Suppressor macrophage treated with lipopolysaccharide for 1 hour (primary cell): Measurements from ENCODE around the gene RPL36A.

Experiments used
- DNase-seq, 3 donors: peaks; one replicate each; pipeline ENCODE4 v3.0.0-alpha.2; 2020 to 2022

Gene RPL36A

DNA sequence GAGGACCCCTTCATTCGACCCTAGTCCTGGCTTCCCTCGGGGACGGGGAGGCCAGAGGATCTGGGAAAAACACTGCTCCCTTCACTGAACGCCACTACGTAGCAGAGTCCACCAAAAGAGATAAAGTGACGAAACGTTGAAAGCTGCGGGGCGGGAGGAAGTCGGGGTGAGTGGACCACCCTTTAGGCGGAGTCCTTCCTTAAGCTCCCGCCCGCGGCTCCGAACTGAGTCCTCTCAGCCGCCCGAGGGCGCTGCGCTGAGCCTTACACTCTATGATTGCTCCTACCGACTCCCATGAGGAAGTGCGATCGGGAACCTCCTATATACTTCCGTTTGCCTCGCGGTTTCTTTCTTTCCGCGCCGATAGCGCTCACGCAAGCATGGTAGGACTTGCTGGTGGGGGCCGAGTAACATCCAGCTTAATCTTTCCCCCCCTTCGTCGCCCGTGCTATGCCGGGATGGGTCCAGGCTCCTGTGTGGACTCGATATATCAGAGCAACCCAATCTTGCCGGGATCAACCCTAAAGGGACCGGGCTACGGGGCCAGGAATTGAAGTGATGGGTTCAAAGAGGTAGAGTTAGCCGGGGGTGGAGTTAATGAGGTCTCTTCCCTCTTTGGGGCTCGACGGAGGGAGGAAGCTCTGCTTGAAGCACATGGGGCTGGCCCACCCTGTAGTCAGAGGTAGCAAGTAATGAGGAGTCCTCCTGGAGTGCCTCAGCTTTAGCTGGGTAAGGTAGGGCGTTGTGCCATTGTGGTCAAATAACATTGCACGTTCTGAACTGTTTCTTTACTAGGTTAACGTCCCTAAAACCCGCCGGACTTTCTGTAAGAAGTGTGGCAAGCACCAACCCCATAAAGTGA, at the start of gene RPL36A:
TSS of gene RPL36A (plus strand) at position 348 of the 862 bp plus-strand sequence. CDS start at position 381, 33 bp downstream.
- DNase-seq, result peak; percentile 92 to 94 (median 92)

DNA sequence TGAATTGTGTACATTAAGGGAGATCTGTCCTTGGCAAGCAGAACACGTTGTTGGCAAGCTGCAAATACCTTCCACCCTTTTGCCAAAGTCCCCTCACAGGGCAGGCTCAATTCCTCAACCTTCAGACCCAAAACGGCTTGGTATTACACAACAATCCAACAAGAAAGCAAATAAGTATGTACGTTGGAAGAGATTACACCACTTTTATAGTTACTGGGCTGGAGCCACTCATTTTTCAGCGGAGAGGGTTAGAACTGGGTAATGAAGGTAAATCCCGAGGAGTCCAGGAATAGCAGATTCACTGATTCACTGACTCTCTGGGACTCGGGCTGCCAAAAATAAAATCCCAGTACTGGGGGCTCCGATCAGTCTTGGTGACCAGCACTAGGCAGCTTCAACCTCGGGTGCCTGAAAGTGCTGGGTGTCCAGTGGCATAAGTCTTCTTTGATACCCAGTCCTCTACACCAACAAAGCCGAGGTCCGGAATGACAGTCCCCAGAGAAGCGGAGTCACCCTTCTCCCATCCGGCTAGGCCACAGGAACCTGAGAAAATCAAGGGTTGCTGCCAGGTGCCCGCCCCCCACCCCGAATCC, 42.9 kb upstream of the RPL36A start:
- peak in 2 of 3 donors; percentile 0 to 7 for DNase-seq

DNA sequence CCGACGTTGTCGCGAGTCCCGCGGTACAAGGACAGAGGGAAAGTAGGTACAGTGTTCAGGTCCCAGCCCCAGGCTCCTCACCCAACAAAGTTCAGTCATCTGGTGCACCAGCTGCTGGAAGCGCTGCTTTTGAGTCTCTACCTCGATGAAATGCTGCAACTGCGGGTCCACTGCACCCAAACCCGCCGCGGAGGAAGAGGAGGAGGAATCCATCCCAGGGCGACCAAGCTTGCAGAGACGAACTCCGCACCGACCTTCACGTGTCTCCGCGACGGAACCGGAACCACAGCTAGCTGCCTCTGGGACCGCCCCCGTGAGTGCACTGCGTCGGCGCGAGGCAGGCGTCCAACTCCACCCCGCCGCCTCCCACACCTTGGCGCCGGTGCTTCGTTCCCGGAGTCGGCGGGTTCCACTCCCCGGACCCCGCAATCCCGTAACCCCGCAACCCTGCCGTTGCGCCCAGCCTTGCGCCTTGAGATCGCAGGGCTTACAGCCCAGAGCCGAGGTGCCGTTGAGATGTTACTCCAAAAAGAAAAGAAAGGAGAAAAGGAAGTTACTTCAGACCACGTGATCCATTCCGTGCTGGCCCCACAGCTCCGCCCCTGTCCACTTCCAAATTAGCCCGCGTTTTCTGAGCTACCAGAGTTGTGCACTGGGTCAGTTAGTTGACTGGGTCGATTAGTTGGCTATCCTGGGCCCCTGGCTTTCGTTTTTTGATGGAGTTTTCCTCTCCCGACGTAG, 42.2 kb upstream of the RPL36A start, which contains the start of gene TIMM8A:
TSS of gene TIMM8A (minus strand) at position 291 of the 741 bp plus-strand sequence. CDS start at position 213, 78 bp downstream.
- DNase-seq, result peak; percentile 75 to 87 (median 80)

DNA sequence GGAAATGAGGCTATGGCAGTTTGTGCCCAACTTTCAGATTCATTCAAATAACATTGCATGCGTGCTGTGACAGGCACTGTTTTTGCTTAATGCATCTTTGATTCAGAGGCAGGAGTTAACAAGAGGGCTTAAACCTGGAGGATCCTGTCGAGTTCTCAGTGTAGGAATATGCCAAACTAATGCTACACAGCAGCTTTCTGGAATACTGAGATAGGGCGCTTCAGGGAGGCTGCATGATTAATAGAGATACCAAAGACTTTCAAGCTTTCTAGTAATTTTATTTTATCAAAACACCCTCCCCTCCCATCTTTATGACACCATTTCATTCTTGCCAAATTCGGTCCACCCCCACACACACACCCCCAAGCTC, 41.6 kb upstream of the RPL36A start:
- DNase-seq, result no peak

DNA sequence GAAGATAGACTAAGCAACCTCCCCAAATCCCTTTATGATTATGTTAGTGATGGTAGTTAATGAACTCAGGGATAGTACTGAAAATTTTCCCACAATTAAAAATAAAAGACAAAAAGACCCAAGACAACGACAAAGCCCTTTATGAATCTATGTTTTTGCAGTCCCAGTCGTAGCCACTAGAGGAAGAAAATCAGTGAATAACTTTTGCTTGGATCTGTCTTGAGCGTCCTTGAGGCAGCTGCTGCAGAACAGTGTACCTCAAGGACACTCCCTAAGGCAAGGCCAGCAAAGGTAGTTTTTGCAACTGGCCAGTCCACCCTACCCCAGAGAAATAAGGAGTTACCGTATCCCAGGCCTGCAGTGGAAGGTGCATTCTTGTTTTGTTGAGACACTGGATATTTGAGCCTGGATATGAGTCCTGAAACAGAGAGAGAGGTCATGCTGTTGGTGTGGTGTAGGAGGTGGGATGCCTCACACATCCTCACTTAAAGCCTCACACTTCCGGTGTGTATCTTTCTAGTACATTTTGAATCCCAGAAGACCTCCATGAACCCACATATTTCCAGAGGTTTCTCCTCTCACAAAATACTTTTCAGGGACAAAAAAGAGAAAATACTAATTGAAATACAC, 33.5 kb upstream of the RPL36A start:
- DNase-seq, result no peak

DNA sequence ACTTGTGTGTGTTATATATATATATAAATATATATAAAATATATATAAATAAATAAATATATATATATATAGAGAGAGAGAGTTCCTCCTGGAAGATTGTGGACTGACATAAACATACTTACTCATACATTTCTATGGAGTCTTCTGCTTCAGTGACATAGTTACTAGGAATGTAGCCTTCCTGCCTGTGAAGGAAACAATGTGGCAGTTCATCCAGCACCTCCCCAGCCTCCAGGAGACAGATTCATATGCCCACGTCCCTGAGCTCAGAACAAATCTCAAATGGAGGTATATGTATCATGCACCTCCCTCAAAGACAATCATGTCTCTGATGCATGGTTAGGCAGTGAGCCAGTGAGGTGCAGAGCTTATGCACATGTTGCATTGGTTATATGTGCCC, 30.8 kb upstream of the RPL36A start:
- DNase-seq, result no peak

DNA sequence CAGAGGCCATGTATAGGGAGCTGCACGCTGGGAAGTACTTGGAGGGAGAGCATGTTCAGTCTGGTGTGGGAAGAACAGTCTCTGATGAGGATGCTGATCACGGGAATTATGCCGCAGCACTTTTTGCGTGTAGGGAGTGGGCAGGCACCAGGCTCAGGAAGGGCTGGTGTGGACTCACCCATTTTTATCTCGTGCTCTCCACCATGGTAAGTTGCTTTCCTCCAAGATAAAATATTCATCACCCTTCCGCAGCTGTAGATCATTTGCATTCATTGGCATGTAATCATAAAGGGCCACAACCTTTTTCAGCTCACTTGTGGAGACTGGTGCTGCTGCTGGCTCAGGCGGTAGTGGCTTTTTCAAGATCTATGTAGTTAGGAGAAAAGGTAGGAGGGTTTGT, 30.4 kb upstream of the RPL36A start:
- DNase-seq, result no peak

DNA sequence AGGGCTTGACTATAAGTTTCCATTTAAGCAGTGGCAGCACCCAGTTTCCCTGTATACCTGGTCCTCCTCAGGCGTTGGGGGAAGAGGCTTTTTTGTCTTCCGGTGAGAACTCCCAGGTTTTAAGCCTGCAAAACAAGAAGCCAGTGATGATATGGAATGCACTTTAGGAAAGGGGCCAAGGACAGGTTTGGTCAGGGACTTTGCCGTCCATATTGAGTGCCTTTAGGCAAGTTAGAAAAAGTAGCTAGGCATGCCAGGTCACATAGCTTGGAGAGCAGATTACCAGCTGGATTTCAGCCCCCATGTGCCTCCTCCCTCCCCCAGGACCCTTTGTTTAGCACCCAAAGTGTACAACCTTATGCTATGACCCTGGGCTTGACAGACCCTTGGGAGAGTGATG, 28.7 kb upstream of the RPL36A start:
- no peak for DNase-seq

DNA sequence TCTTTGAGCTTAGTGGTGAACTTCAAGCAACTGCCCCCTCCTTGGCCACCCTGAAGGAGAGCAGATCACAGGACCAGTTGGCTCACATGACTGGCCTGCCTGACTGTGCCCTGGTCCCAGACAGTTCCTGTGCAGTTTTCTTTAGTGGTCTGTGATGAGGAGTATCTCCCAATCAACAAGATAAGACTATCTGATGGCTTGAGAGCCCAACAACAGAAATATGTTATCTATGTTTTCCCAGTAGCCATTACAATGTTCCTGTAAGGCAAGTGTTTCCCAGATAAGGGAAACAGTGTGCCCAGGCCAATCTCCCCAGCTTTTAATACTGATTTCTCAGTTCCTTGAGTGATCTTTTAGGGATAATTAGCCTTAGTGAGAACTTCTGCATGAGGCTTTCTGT, 28.1 kb upstream of the RPL36A start:
- DNase-seq, result no peak

DNA sequence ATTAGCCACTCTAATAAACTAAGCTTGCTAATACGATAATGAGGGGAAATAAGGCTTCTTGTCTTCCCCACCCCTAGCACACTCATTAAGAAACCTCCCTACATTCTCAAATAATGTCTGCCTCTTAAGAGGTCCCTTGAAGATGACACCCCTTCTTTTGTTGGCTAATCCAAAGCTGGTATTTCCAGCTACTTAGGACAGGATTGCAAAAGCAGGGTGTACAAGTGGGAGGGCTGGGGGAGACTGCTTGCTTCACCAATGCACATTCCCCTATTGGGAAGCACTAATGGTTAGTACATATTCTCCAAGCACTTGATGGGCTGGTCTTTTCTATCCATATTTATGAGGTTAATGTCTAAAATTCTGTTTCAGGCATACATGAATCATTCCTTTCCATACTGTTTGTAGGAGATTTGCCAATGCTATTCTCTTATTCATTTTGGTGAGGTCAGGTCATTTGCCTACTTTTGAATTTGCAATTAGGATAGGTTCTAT, 25.5 kb upstream of the RPL36A start:
- no peak for DNase-seq

DNA sequence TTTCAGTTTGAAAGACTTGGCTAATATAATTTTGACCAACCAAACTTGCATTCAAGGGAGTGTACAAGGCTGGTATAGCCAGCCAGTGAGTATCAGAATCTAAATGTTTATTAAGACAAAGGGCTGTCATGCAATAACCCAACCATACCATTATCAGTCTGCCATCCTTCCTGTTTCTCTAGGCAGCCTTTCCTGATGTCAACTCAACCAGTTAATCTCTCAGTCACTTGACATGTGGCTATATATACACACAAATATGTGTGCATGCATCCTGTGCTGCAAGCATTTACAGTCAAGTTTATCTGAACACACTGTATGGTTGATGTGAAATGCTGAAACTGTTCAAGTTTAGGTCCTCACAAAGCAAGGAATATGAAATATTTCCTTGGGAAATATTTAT, 22.0 kb upstream of the RPL36A start:
- no peak for DNase-seq

DNA sequence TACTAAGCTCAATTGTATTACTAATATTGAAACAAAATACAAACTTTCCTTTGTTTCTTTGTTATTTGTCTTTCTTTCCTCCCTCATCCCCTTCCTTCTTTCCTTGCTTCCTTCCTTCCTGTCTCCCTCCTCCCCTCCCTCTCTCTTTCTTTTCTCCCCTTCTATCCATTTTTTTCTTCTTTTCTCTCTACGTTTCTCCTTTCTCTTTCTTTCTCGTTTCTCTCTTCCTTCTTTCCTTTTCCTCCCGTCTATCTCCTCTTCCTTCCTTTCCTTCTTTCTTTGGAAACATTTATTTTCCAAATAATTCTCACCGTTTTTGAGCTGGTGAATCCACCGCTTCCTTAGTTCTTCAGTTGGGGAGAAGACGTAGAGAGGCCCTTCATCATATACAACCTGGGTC, 21.1 kb upstream of the RPL36A start:
- DNase-seq, result no peak

DNA sequence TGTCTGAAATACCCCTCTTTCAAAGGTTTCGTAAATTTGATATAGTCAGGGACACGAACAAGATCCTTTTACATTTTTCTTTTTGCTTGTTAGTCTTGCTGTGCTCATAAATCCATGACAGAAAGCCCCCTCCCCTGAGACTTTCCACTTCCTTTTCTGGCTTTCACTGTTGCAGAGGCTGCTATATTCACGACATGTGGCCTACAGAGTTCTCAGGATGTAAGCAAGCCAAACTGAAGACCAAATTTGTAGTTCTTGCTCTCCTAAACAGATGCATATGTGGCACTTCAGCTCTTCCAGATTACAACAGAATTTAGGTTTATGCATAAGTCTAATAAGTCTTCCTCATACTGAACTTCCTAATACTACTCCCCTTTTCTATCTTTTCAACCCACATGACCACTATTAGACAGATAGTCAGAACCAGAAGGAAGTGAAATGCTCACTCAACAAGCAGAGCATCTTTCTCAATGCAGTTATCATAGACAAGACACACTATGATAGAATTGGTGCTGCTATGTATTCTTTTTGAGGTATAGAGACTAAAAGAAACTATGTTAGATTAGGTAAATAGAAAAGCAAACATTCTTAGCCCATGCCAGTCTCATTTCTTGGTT, 19.8 kb upstream of the RPL36A start:
- no peak for DNase-seq

DNA sequence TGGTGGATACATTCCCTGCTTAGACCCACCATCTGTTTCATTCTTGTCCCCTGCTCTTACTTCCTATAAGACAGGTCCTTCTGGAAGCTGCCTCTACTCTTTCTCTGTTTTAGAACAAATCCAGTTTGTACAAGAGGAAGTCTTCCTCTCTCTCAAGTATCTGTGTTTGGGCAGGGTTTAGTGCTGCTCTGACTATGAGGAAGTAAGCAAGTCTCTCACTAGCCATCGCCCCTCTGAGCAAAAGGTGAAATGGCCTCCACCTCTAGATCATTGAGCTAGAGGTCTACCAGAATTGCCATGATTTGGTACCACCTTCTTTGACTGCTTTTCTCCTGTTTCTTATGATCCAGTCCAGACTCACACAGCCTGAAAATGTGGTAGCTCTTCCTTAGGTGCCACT, 13.3 kb upstream of the RPL36A start:
- DNase-seq, result peak in 1 of 3 donors; percentile 7

DNA sequence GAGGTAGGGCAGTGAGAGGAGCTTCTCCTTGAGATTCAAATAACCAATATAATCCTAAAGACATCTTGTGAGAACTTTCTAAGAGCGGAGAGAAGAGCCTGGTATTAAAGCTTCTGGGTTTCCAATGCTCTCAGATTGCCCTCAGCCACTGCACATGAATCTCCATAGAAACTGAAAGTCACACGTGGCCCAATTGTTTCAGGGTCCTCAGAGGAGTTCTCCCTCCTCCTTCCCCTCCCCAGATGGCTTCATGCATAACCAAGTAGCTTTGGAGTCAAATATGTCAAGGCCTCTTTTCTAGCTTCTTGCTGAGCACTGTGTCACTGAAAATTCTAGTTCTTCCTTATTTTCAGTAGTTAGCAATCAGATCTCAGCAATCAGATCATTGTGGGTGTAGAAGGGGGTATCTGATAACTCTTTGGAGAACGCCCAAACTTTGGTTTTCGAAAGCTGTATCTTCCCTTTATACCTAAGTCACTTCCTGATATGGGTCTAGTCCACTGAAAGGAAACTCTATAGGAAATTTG, 7.1 kb upstream of the RPL36A start:
- DNase-seq, result peak; percentile 12 to 40 (median 17)

DNA sequence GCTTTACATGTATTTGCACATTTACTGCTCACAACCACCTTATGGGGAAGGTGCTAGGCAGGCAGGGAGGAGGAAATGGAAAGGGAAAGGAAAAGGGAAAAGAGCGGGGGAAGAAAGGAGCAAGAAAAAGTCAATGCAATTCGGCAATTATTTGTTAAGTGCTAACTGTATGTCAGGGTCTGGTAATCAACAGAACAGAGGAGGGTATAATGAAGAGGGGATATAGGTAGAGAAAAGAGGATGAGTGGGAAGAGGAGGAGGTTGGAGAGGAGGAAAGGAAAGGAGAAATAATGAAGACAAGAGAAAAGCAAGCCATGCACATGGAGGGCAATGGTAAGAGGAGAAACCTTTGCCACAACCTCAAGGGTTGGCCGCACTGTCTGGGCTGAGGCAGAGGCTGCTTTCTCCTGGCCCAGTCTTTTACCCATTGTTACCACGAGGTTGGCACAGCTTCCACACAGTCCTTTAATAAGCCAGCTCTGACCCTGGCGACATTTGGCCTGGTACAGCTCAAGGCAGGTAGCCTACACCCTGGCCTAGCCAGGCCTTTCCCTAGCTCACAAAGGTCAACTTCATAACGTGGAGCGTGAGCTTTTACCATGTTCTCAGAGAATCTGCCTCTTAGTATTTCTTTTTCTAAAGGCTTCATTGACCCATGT, 5.7 kb upstream of the RPL36A start:
- DNase-seq, result peak in 1 of 3 donors; percentile 27

DNA sequence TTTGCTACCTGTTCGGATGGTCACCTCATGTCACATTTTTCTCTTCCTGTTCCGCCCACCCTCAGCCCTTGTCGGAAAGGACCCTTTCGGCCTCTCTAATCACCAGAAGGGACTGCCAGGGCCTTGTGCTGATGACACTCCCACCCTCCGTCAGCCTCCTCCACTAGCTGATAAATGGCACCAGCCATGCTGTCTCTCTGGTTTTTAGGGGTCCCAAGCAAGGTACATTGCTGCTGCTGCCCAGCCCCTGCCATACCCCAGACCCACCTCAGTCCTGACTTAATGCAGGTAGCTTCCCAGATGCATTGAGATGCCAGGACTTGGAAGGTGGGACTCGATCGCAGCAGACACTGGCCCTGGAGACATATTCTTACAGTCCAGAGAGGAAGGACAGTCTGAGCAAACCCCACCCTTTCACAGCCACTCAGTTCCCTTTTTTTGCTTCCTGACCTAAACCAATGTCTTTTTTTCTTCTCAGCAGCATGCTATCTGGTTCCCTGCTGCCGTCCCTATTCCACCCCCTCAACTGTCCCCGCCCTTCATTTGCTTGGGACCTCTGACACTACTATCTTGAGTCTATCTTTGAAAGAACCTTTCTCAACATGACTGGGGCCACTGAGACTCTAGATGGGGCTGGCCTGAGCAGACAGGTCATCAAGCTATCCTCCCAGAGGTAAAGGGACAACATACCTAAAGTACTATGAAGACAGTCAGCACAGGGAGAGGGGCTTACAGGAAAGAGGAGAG, 4.8 kb upstream of the RPL36A start, which contains the start of gene BTK:
TSS of gene BTK (minus strand) at position 397 of the 747 bp plus-strand sequence. CDS start 10,907 bp downstream, outside the sequence.
- peak; percentile 65 to 73 (median 71) for DNase-seq

DNA sequence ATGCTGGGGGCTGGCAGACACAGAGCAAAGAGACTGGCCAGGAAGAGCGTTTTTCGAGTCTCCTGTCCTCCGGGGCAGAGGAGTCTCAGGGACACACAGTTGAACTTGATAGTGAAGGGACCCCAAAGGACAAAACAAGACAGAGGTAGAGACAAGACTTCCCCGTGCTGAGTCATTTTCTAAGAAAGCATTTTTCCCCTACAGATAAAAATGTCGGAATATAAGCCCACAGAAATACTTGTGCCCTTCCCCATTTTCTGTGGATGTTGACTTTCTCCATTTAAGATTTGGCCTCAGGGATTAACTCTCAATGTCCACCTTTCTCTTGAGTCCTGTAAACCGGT, 4.3 kb upstream of the RPL36A start:
- peak in 1 of 3 donors; percentile 26 for DNase-seq

DNA sequence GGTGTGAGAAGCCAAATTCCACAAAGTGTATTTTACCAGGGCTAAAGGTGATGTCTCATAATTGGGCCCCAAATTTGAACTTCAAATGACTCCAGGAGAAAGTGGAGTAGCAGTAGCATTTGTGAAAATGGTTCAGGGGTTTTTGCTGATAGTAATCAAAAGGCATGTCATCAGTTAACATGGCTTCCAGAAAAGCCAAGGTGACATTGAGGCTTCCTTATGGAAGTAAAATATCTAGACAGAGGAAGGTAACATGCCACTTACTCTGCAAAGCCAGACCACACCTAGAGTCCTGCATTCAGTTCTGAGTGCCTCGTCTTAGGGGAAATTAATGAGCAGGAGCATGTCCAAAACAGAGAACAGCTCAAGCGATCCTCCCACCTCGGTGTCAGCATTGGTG, 2.2 kb upstream of the RPL36A start:
- no peak for DNase-seq

DNA sequence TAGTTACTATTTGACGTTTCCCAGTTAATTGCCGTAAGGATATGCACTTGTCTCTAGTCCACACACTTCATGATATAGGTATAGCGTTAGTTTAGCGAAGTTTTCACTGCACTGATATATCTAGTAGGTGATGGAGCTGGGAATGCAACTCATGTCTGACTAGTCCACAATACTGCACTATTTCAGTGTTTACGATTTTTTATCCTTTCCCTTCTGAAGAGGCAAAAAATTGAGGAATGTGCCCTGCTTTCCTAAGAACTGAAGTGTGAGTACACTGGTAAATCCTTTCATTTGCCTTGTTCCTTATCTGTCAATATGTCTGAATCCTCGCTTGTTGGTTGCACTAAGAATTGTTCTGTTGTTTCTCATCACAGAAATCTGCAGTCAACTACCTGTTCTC, 1.0 kb downstream of the RPL36A start:
- DNase-seq, result no peak
